A673 (cell line): ENCODE measurements around the gene SEC16B. TPM values are rescaled to one million over a fixed set of nuclear protein-coding genes. Genes with fewer than 3 reads are reported as not detected.

ENCODE experiments used
- BruUV-seq: library from RNA; stranded (reverse); fragments of 400-500 nt; replicated peaks from 2 replicates; lab custom pipeline; 2021; lab: Mats Ljungman, UMichigan
- CTCF ChIA-PET: fragments of 300-600 bp; sonication (Branson Sonifier 250); formaldehyde crosslinking; loops from one replicate; lab custom pipeline; 2022; ENCODE audit warnings: antibody characterized with exemption; lab: Charles Lee
- POLR2A ChIA-PET: fragments of 300-600 bp; sonication (Branson Sonifier 250); formaldehyde crosslinking; loops from one replicate; lab custom pipeline; 2022; ENCODE audit warnings: antibody characterized with exemption; ENCODE audit not compliant: low non-redundant PET; lab: Charles Lee
- DNase-seq: peaks from one replicate; pipeline ENCODE4 v3.0.0-alpha.2; 2015; ENCODE audit warnings: low spot score
- H3K27ac ChIP-seq: fragments of 200-600 bp; sonication (generic); 2 replicates; pipeline ENCODE4 v1.5.1; 2016; ENCODE audit warnings: mixed run types, low read depth, mild to moderate bottlenecking, mixed read lengths, antibody characterized with exemption, low read length; ENCODE audit not compliant: poor library complexity, severe bottlenecking
- H3K27me3 ChIP-seq: fragments of 200-600 bp; sonication (generic); replicated peaks from 2 replicates; pipeline ENCODE4 v1.6.1; 2017; ENCODE audit warnings: mixed run types, low read depth, mild to moderate bottlenecking, mixed read lengths, antibody characterized with exemption, low read length; ENCODE audit not compliant: insufficient read depth, poor library complexity
- H3K36me3 ChIP-seq: fragments of 200-600 bp; sonication (generic); 2 replicates; pipeline ENCODE4 v1.6.1; 2016; ENCODE audit warnings: mixed run types, mild to moderate bottlenecking, mixed read lengths, antibody characterized with exemption, low read length; ENCODE audit not compliant: insufficient read depth, poor library complexity, severe bottlenecking
- H3K4me1 ChIP-seq: fragments of 200-600 bp; sonication (generic); 2 replicates; pipeline ENCODE4 v1.6.1; 2017; ENCODE audit warnings: mixed run types, mild to moderate bottlenecking, mixed read lengths, antibody characterized with exemption, low read length; ENCODE audit not compliant: insufficient read depth, poor library complexity, severe bottlenecking
- H3K4me3 ChIP-seq: fragments of 200-600 bp; sonication (generic); 2 replicates; pipeline ENCODE4 v1.5.1; 2016; ENCODE audit warnings: low read depth, mixed run types, mild to moderate bottlenecking, mixed read lengths, low read length; ENCODE audit not compliant: poor library complexity, severe bottlenecking
- H3K9me3 ChIP-seq: fragments of 200-600 bp; sonication (generic); 2 replicates; pipeline ENCODE4 v1.6.1; 2016; ENCODE audit warnings: mixed run types, low read depth, mild to moderate bottlenecking, mixed read lengths, antibody characterized with exemption, low read length; ENCODE audit not compliant: poor library complexity, severe bottlenecking
- CTCF ChIP-seq: fragments of 300-800, 200-600 bp; sonication (generic); conservative IDR thresholded peaks from 2 replicates; pipeline ENCODE4 v1.5.1; 2017; ENCODE audit warnings: low read depth, mild to moderate bottlenecking, antibody characterized with exemption, low read length, moderate library complexity, mixed read lengths
- EZH2 ChIP-seq: fragments of 200-600 bp; sonication (generic); IDR thresholded peaks from 2 replicates; pipeline ENCODE4 v1.6.1; 2017; ENCODE audit warnings: borderline replicate concordance, low read depth, mild to moderate bottlenecking, mixed read lengths, antibody characterized with exemption, low read length; ENCODE audit not compliant: poor library complexity, severe bottlenecking
- intact Hi-C: fragments of 100-400 bp; cut with micrococcal nuclease; formaldehyde crosslinking; loops from one replicate; pipeline ENCODE4 v1.10.0; 2022; ENCODE audit not compliant: unreplicated experiment
- total RNA-seq: library from RNA; stranded (reverse); gene quantifications from 2 replicates; pipeline ENCODE4 v1.2.3, GENCODE V29; 2021

Gene SEC16B
- total RNA-seq, 1 experiment from 2014 or later: 1.3 TPM

GRCh38 chr1:177947623-177948022, 22.2 kb downstream of the SEC16B start:
- intact Hi-C loops: loop anchor here (1.0 to 10.0 kb wide), 11 partner anchors 241 to 1385 kb away; no protein-coding TSS in a partner anchor
- Histone ChIP-seq H3K27ac (no peak overlapping the region), H3K27me3 (no peaks in the 10 kb centered on the region), H3K36me3 (no peaks in the 10 kb centered on the region), H3K4me1 (peaks cover 49% of the 10 kb centered on the region), H3K9me3 (no peaks in the 10 kb centered on the region), H3K4me3 (no peak overlapping the region)
- BruUV-seq: no TSS peak
- TF ChIP-seq CTCF (no peak), EZH2 (no peak)
- no peak for DNase-seq
- POLR2A ChIA-PET: no interaction called here
- CTCF ChIA-PET: interaction anchor here (0.9 to 1.8 kb wide), 3 partner anchors 84 to 1049 kb away, joined by 3 to 6 read pairs (median 4); no protein-coding TSS in a partner anchor

DNA sequence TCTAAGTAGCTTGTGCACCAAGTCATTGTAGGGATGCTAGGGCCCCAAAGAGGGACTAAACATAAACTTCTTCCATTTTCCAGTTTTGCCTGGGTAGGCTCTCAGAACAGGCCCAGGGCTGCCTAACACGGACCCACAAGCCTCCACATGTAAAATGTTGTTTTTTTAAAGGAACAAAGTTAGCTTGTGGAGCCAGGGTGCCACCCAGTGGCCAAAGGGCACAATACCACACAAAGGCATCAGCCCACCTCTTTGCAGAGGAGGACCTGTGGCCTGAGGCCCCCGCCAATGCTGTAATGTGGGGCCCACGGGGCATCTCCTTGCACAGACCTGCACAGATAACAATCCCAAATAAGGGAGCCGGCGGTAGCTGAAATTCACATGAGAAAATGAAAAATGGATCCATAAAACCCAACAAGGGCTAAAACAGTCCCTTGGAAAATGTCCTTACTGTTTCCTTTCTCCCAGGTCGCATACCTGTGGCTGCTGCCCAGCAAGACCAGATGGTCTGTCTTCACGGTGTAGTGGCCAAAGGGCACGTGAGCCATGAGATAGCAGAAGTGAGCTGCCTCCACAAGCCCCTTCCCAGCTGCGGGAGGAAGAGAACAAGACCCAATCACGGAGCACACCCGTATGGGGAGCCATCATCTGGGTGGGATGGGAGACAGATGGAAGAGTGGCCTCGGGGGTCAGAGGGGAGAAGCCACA, 23.8 kb downstream of the SEC16B start:
- intact Hi-C loops: loop anchor here (1.0 to 10.0 kb wide), 12 partner anchors 165 to 1384 kb away; no protein-coding TSS in a partner anchor
- Histone ChIP-seq H3K27me3 (no peaks in the 10 kb centered on the region), H3K4me3 (no peak overlapping the region), H3K27ac (no peak overlapping the region), H3K36me3 (no peaks in the 10 kb centered on the region), H3K9me3 (no peaks in the 10 kb centered on the region), H3K4me1 (peaks cover 49% of the 10 kb centered on the region)
- no TSS peak for BruUV-seq
- TF ChIP-seq CTCF (peak; percentile 94), EZH2 (no peak)
- CTCF ChIA-PET: interaction anchor here (0.5 to 1.7 kb wide), 5 partner anchors 998 to 1385 kb away, joined by 3 to 6 read pairs (median 3); no protein-coding TSS in a partner anchor
- DNase-seq: peak; percentile 91
- POLR2A ChIA-PET: no interaction called here

GRCh38 chr1:177944016-177944949, 25.6 kb downstream of the SEC16B start:
- Histone ChIP-seq H3K4me1 (peaks cover 35% of the 10 kb centered on the region), H3K36me3 (no peaks in the 10 kb centered on the region), H3K27me3 (no peaks in the 10 kb centered on the region), H3K27ac (no peak overlapping the region), H3K9me3 (no peaks in the 10 kb centered on the region), H3K4me3 (no peak overlapping the region)
- TF ChIP-seq CTCF (no peak), EZH2 (no peak)
- ChIA-PET CTCF (interaction anchor here (1.1 kb wide), 1 partner anchor 1046 kb away, joined by 3 read pairs; no protein-coding TSS in a partner anchor), POLR2A (interaction anchor here (0.6 kb wide), 1 partner anchor 1046 kb away, joined by 3 read pairs; no protein-coding TSS in a partner anchor)
- intact Hi-C loops: loop anchor here (2.0 to 10.0 kb wide), 6 partner anchors 163 to 909 kb away; no protein-coding TSS in a partner anchor
- DNase-seq: no peak
- BruUV-seq: no TSS peak
